RWPE2 (cell line): Measurements from ENCODE around the gene PMEPA1.

Source experiments
- ATAC-seq: fragments of 200-7000 bp; cut with Tn5 transposase; 3 replicates; pipeline ENCODE4 v1.9.1; 2021; ENCODE audit warnings: low read depth
- DNase-seq: peaks from one replicate; pipeline ENCODE4 v3.0.0-alpha.2; 2020; ENCODE audit warnings: low spot score
- H3K27ac ChIP-seq: fragments of 450-650 bp; 2 replicates; pipeline ENCODE4 v1.5.1; 2017; ENCODE audit warnings: mild to moderate bottlenecking; ENCODE audit not compliant: poor library complexity, severe bottlenecking
- H3K27me3 ChIP-seq: fragments of 250-450 bp; sonication (Bioruptor Pico); 2 replicates; pipeline ENCODE4 v1.5.1; 2021; ENCODE audit warnings: mild to moderate bottlenecking, moderate library complexity; ENCODE audit not compliant: insufficient read depth, poor library complexity, severe bottlenecking
- H3K36me3 ChIP-seq: fragments of 250-450 bp; sonication (Bioruptor Pico); 2 replicates; pipeline ENCODE4 v1.5.1; 2020; ENCODE audit warnings: low read depth, mild to moderate bottlenecking, moderate library complexity
- H3K4me1 ChIP-seq: fragments of 250-450 bp; sonication (Bioruptor Pico); 2 replicates; pipeline ENCODE4 v1.5.1; 2021; ENCODE audit warnings: mild to moderate bottlenecking, moderate library complexity; ENCODE audit not compliant: insufficient read depth, poor library complexity, severe bottlenecking
- H3K4me3 ChIP-seq: fragments of 250-450 bp; sonication (Bioruptor Pico); 2 replicates; pipeline ENCODE4 v1.5.1; 2021; ENCODE audit warnings: mild to moderate bottlenecking, moderate library complexity; ENCODE audit not compliant: severe bottlenecking
- H3K9me3 ChIP-seq: fragments of 250-450 bp; sonication (Bioruptor Pico); 2 replicates; pipeline ENCODE4 v1.5.1; 2021; ENCODE audit warnings: mild to moderate bottlenecking, moderate library complexity; ENCODE audit not compliant: severe bottlenecking
- CTCF ChIP-seq: fragments of 450-650 bp; IDR thresholded peaks from one replicate; pipeline ENCODE4 v1.5.1; 2017; ENCODE audit warnings: mild to moderate bottlenecking, moderate library complexity; ENCODE audit not compliant: poor library complexity, severe bottlenecking

Gene PMEPA1

DNA sequence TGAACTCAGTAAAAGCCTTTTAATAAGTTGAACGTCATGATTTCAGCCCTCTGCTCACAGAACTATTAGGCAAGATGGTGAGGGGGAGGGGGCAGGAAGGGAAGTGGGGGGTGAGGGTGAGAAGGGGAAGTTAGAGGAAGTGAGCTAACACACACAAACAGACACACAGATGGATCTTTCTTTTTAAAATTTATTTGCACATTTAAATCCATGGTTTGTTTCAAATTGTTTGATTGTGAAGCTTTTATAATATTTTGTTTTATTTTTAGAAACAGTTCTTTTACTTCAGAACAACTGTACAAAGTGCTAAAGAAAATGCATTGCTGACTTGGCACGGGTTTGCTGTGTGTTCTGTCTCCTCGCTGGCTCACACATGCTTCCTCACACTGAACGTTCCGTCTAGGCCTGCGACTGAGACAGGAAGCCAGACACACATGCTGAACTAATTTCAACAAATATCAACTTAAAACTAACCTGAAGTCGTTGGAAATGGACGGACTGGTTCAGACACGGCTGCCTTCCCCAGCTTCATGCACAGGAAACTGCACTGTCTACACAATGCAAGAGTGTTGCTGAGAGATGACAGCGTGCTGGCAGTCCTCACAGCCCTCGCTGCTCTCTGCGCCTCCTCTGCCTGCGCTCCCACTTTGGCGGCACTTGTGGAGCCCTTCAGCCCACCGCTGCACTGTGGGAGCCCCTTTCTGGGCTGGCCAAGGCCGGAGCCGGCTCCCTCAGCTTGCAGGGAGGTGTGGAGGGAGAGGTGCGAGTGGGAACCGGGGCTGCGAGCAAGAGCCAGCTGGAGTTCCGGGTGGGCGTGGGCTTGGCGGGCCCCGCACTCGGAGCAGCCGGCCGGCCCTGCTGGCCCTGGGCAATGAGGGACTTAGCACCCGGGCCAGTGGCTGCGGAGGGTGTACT is 81.5 kb downstream of the PMEPA1 start:
- H3K4me3 ChIP-seq, result no peak overlapping the region
- H3K27ac ChIP-seq, result peak overlapping the region; percentile 45
- H3K9me3 ChIP-seq, result peaks cover 5% of the 10 kb centered on the region
- H3K36me3 ChIP-seq, result no peaks in the 10 kb centered on the region
- ATAC-seq (peak; percentile 67), DNase-seq (peak; percentile 59)
- TF ChIP-seq CTCF, result no peak
- H3K27me3 ChIP-seq, result no peaks in the 10 kb centered on the region
- H3K4me1 ChIP-seq, result peaks cover 9% of the 10 kb centered on the region

DNA sequence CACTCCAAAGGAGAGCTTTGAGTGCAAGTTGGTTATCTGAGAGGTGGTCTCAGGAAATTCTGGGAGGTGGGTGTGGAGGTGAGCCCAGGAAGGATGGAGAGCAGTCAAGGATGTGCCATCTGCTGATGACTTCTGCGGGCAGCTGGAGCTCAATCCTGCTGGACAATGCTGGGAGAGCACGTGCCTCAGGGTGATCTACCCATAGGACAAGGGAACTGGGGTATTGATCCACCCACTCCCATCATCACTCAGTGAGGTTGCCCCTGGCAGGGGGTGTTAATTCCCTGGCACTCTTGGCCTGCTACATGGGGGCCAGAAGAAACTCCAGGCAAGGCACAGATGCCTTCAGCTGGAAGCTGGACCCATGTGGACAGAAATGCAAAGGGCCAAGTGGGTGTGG is 82.5 kb downstream of the PMEPA1 start:
- H3K4me3 ChIP-seq, result no peak overlapping the region
- no peak for TF ChIP-seq CTCF
- no peak overlapping the region for H3K27ac ChIP-seq
- H3K4me1 ChIP-seq, result peaks cover 13% of the 10 kb centered on the region
- no peak for ATAC-seq
- peaks cover 5% of the 10 kb centered on the region for H3K9me3 ChIP-seq
- no peaks in the 10 kb centered on the region for H3K27me3 ChIP-seq
- DNase-seq, result peak; percentile 65
- no peaks in the 10 kb centered on the region for H3K36me3 ChIP-seq

GRCh38 chr20:57625978-57626377 is 83.8 kb downstream of the PMEPA1 start:
- TF ChIP-seq CTCF, result no peak
- H3K4me1 ChIP-seq, result peaks cover 27% of the 10 kb centered on the region
- ATAC-seq, result no peak
- no peak for DNase-seq
- no peaks in the 10 kb centered on the region for H3K27me3 ChIP-seq
- no peaks in the 10 kb centered on the region for H3K36me3 ChIP-seq
- H3K27ac ChIP-seq, result no peak overlapping the region
- H3K9me3 ChIP-seq, result peaks cover 5% of the 10 kb centered on the region
- no peak overlapping the region for H3K4me3 ChIP-seq

GRCh38 chr20:57625181-57625958 is 84.4 kb downstream of the PMEPA1 start:
- Histone ChIP-seq H3K4me1 (peaks cover 33% of the 10 kb centered on the region), H3K9me3 (peaks cover 5% of the 10 kb centered on the region), H3K27ac (no peak overlapping the region), H3K4me3 (no peak overlapping the region), H3K27me3 (no peaks in the 10 kb centered on the region), H3K36me3 (no peaks in the 10 kb centered on the region)
- no peak for TF ChIP-seq CTCF
- DNase-seq (peak; percentile 71), ATAC-seq (no peak)
